ENCODE measurements around the gene TBX4.
"Not testable (repeated sequence)": the region's sequence is repeated elsewhere in the genome, so short reads cannot be mapped to it uniquely, and the experiment has no call there.

TBX4 gene

GRCh38 chr17:61442878-61443474, 9.2 kb upstream of the TBX4 start:
- Histone ChIP-seq H3K4me1 (ENCODE audit: control insufficient read depth, insufficient read depth, low read length) (no peaks in the 10 kb centered on the region), H3K9ac (ENCODE audit: low read depth, low read length) (no peak overlapping the region), H3K27me3 (ENCODE audit: control insufficient read depth, insufficient read depth, low read length) (peaks cover 39% of the 10 kb centered on the region), H3K36me3 (ENCODE audit: control insufficient read depth, insufficient read depth, low read length) (no peaks in the 10 kb centered on the region), H3K9me3 (ENCODE audit: control insufficient read depth, insufficient read depth, low read length) (no peaks in the 10 kb centered on the region), H3K4me3 (ENCODE audit: low read depth, low read length) (no peak overlapping the region)

GRCh38 chr17:61443475-61443882, 8.7 kb upstream of the TBX4 start:
- H3K4me1 ChIP-seq (ENCODE audit: control insufficient read depth, insufficient read depth, low read length): no peaks in the 10 kb centered on the region
- H3K27me3 ChIP-seq (ENCODE audit: control insufficient read depth, insufficient read depth, low read length): peaks cover 44% of the 10 kb centered on the region
- H3K36me3 ChIP-seq (ENCODE audit: control insufficient read depth, insufficient read depth, low read length): no peaks in the 10 kb centered on the region
- H3K9ac ChIP-seq (ENCODE audit: low read depth, low read length): no peak overlapping the region
- H3K9me3 ChIP-seq (ENCODE audit: control insufficient read depth, insufficient read depth, low read length): no peaks in the 10 kb centered on the region
- H3K4me3 ChIP-seq (ENCODE audit: low read depth, low read length): no peak overlapping the region

GRCh38 chr17:61444075-61444474, 8.1 kb upstream of the TBX4 start:
- H3K4me3 ChIP-seq (ENCODE audit: low read depth, low read length): no peak overlapping the region
- H3K9ac ChIP-seq (ENCODE audit: low read depth, low read length): no peak overlapping the region
- H3K9me3 ChIP-seq (ENCODE audit: control insufficient read depth, insufficient read depth, low read length): no peaks in the 10 kb centered on the region
- no peaks in the 10 kb centered on the region for H3K36me3 ChIP-seq (ENCODE audit: control insufficient read depth, insufficient read depth, low read length)
- H3K4me1 ChIP-seq (ENCODE audit: control insufficient read depth, insufficient read depth, low read length): no peaks in the 10 kb centered on the region
- peaks cover 49% of the 10 kb centered on the region for H3K27me3 ChIP-seq (ENCODE audit: control insufficient read depth, insufficient read depth, low read length)

GRCh38 chr17:61444831-61445230, 7.4 kb upstream of the TBX4 start:
- Histone ChIP-seq H3K9me3 (ENCODE audit: control insufficient read depth, insufficient read depth, low read length) (no peaks in the 10 kb centered on the region), H3K4me1 (ENCODE audit: control insufficient read depth, insufficient read depth, low read length) (no peaks in the 10 kb centered on the region), H3K27me3 (ENCODE audit: control insufficient read depth, insufficient read depth, low read length) (peaks cover 55% of the 10 kb centered on the region), H3K9ac (ENCODE audit: low read depth, low read length) (no peak overlapping the region), H3K4me3 (ENCODE audit: low read depth, low read length) (no peak overlapping the region), H3K36me3 (ENCODE audit: control insufficient read depth, insufficient read depth, low read length) (no peaks in the 10 kb centered on the region)

GRCh38 chr17:61447358-61447757, 4.9 kb upstream of the TBX4 start:
- Histone ChIP-seq H3K9me3 (ENCODE audit: control insufficient read depth, insufficient read depth, low read length) (no peaks in the 10 kb centered on the region), H3K36me3 (ENCODE audit: control insufficient read depth, insufficient read depth, low read length) (no peaks in the 10 kb centered on the region), H3K9ac (ENCODE audit: low read depth, low read length) (no peak overlapping the region), H3K27me3 (ENCODE audit: control insufficient read depth, insufficient read depth, low read length) (peaks cover 76% of the 10 kb centered on the region), H3K4me1 (ENCODE audit: control insufficient read depth, insufficient read depth, low read length) (no peaks in the 10 kb centered on the region), H3K4me3 (ENCODE audit: low read depth, low read length) (no peak overlapping the region)

GRCh38 chr17:61448042-61448441, 4.2 kb upstream of the TBX4 start:
- H3K9me3 ChIP-seq (ENCODE audit: control insufficient read depth, insufficient read depth, low read length): no peaks in the 10 kb centered on the region
- peaks cover 3% of the 10 kb centered on the region for H3K4me1 ChIP-seq (ENCODE audit: control insufficient read depth, insufficient read depth, low read length)
- no peak overlapping the region for H3K9ac ChIP-seq (ENCODE audit: low read depth, low read length)
- no peaks in the 10 kb centered on the region for H3K36me3 ChIP-seq (ENCODE audit: control insufficient read depth, insufficient read depth, low read length)
- peaks cover 78% of the 10 kb centered on the region for H3K27me3 ChIP-seq (ENCODE audit: control insufficient read depth, insufficient read depth, low read length)
- H3K4me3 ChIP-seq (ENCODE audit: low read depth, low read length): no peak overlapping the region

- H3K27me3 ChIP-seq (ENCODE audit: control insufficient read depth, insufficient read depth, low read length): peaks cover 84% of the 10 kb centered on the region
- H3K9ac ChIP-seq (ENCODE audit: low read depth, low read length); H3K4me3 ChIP-seq (ENCODE audit: low read depth, low read length); H3K9me3 ChIP-seq (ENCODE audit: control insufficient read depth, insufficient read depth, low read length); H3K4me1 ChIP-seq (ENCODE audit: control insufficient read depth, insufficient read depth, low read length); H3K36me3 ChIP-seq (ENCODE audit: control insufficient read depth, insufficient read depth, low read length): not testable (repeated sequence)
Measured at GRCh38 chr17:61449140-61449539, 3.1 kb upstream of the TBX4 start.

GRCh38 chr17:61449707-61450640, 2.2 kb upstream of the TBX4 start:
- H3K4me1 ChIP-seq (ENCODE audit: control insufficient read depth, insufficient read depth, low read length): peaks cover 4% of the 10 kb centered on the region
- H3K9ac ChIP-seq (ENCODE audit: low read depth, low read length): no peak overlapping the region
- no peaks in the 10 kb centered on the region for H3K36me3 ChIP-seq (ENCODE audit: control insufficient read depth, insufficient read depth, low read length)
- H3K9me3 ChIP-seq (ENCODE audit: control insufficient read depth, insufficient read depth, low read length): no peaks in the 10 kb centered on the region
- H3K4me3 ChIP-seq (ENCODE audit: low read depth, low read length): no peak overlapping the region
- H3K27me3 ChIP-seq (ENCODE audit: control insufficient read depth, insufficient read depth, low read length): peaks cover 89% of the 10 kb centered on the region

- peak overlapping the region; percentile 45 for H3K4me3 ChIP-seq (ENCODE audit: low read depth, low read length)
- peaks cover 4% of the 10 kb centered on the region for H3K4me1 ChIP-seq (ENCODE audit: control insufficient read depth, insufficient read depth, low read length)
- H3K27me3 ChIP-seq (ENCODE audit: control insufficient read depth, insufficient read depth, low read length): peaks cover 96% of the 10 kb centered on the region
- H3K9ac ChIP-seq (ENCODE audit: low read depth, low read length): no peak overlapping the region
- H3K36me3 ChIP-seq (ENCODE audit: control insufficient read depth, insufficient read depth, low read length): no peaks in the 10 kb centered on the region
- no peaks in the 10 kb centered on the region for H3K9me3 ChIP-seq (ENCODE audit: control insufficient read depth, insufficient read depth, low read length)
Measured at GRCh38 chr17:61450641-61451537, 1.3 kb upstream of the TBX4 start.

- peaks cover 4% of the 10 kb centered on the region for H3K4me1 ChIP-seq (ENCODE audit: control insufficient read depth, insufficient read depth, low read length)
- peak overlapping the region; percentile 45 for H3K4me3 ChIP-seq (ENCODE audit: low read depth, low read length)
- peaks cover 98% of the 10 kb centered on the region for H3K27me3 ChIP-seq (ENCODE audit: control insufficient read depth, insufficient read depth, low read length)
- no peaks in the 10 kb centered on the region for H3K9me3 ChIP-seq (ENCODE audit: control insufficient read depth, insufficient read depth, low read length)
- no peak overlapping the region for H3K9ac ChIP-seq (ENCODE audit: low read depth, low read length)
- H3K36me3 ChIP-seq (ENCODE audit: control insufficient read depth, insufficient read depth, low read length): no peaks in the 10 kb centered on the region
Measured at GRCh38 chr17:61451538-61452300, 503 bp upstream of the TBX4 start.

All from iPS-15b (cell line).